SK-N-SH (cell line): Measurements from ENCODE around the gene AP2A2. TPM values are rescaled to one million over a fixed set of nuclear protein-coding genes. Genes with fewer than 3 reads are reported as not detected.

ENCODE experiments used
- CTCF ChIA-PET: fragments of 300-600, 350-600 bp; formaldehyde crosslinking; extraction: SDS; loops from one replicate; lab custom pipeline; 2021; lab: Yijun Ruan, JAX
- POLR2A ChIA-PET: fragments of 350-600 bp; sonication (Branson Sonifier 250); formaldehyde crosslinking; extraction: SDS; loops from one replicate; lab custom pipeline; 2020; ENCODE audit warnings: antibody characterized with exemption, inconsistent platforms; lab: Yijun Ruan, JAX
- DNase-seq: peaks from one replicate; pipeline ENCODE4 v3.0.0; 2012
- H2AFZ ChIP-seq: fragments of 200-600 bp; sonication (generic); 2 replicates; pipeline ENCODE4 v1.8.1; 2016; ENCODE audit warnings: antibody characterized with exemption, mild to moderate bottlenecking, low read depth
- H3F3A ChIP-seq: fragments of 200-600 bp; sonication (generic); replicated peaks from 2 replicates; pipeline ENCODE3; 2016; ENCODE audit warnings: antibody characterized with exemption, mild to moderate bottlenecking; ENCODE audit not compliant: insufficient read depth
- H3K27ac ChIP-seq, 2 experiments: fragments of 200-500 bp in 1 of 2; fragments of 200-600 bp in 1 of 2; sonication (Bioruptor generic) in 1 of 2; sonication (generic), shearing (Covaris generic) in 1 of 2; 2 replicates each; pipeline versions ENCODE4 v1.5.1 to v1.6.1; 2014 to 2016; ENCODE audit warnings: low read depth in 2 of 2, inconsistent platforms in 1 of 2, low read length in 1 of 2, mild to moderate bottlenecking in 1 of 2, mixed read lengths in 1 of 2
- H3K27me3 ChIP-seq: fragments of 200-600 bp; sonication (generic), shearing (Covaris generic); 2 replicates; pipeline ENCODE4 v1.6.1; 2016; ENCODE audit warnings: mixed run types; ENCODE audit not compliant: insufficient read depth
- H3K36me3 ChIP-seq, 2 experiments: fragments of 200-500 bp in 1 of 2; fragments of 200-600 bp in 1 of 2; sonication (Bioruptor generic) in 1 of 2; sonication (generic) in 1 of 2; replicated peaks in 1 of 2; 2 replicates each; pipeline versions ENCODE3 to v1.5.1; 2014 to 2016; ENCODE audit warnings: low read length in 1 of 2, mild to moderate bottlenecking in 1 of 2; ENCODE audit not compliant: insufficient read depth in 2 of 2, control insufficient read depth in 1 of 2
- H3K4me1 ChIP-seq, 2 experiments: fragments of 200-500 bp in 1 of 2; fragments of 200-600 bp in 1 of 2; sonication (Bioruptor generic) in 1 of 2; sonication (generic), shearing (Covaris generic) in 1 of 2; 2 replicates each; pipeline versions ENCODE4 v1.5.1 to v1.6.1; 2014 to 2016; ENCODE audit warnings: low read depth in 1 of 2, low read length in 1 of 2, mixed run types in 1 of 2; ENCODE audit not compliant: insufficient read depth in 2 of 2, control insufficient read depth in 1 of 2
- H3K4me2 ChIP-seq: fragments of 200-600 bp; sonication (generic), shearing (Covaris generic); 2 replicates; pipeline ENCODE4 v1.6.1; 2017; ENCODE audit warnings: mixed run types
- H3K4me3 ChIP-seq, 2 experiments: fragments of 200-500 bp in 1 of 2; fragments of 200-600 bp in 1 of 2; sonication (Bioruptor generic) in 1 of 2; sonication (generic), shearing (Covaris generic) in 1 of 2; 2 replicates each; pipeline versions ENCODE4 v1.5.1 to v1.8.1; 2014 to 2016; ENCODE audit warnings: low read depth in 2 of 2, inconsistent platforms in 1 of 2, low read length in 1 of 2, mild to moderate bottlenecking in 1 of 2, mixed read lengths in 1 of 2, moderate library complexity in 1 of 2
- H3K79me2 ChIP-seq: fragments of 200-600 bp; sonication (generic); 2 replicates; pipeline ENCODE4 v1.8.1; 2017; ENCODE audit warnings: mild to moderate bottlenecking; ENCODE audit not compliant: insufficient read depth
- H3K9ac ChIP-seq: fragments of 200-600 bp; sonication (generic); 2 replicates; pipeline ENCODE4 v1.6.1; 2017; ENCODE audit warnings: mixed run types
- H3K9me2 ChIP-seq: fragments of 200-600 bp; sonication (generic); 2 replicates; pipeline ENCODE4 v1.6.1; 2017; ENCODE audit warnings: mixed run types
- H3K9me3 ChIP-seq: fragments of 200-600 bp; sonication (generic); 2 replicates; pipeline ENCODE4 v1.6.1; 2017; ENCODE audit warnings: mixed run types, mild to moderate bottlenecking, moderate library complexity
- H4K20me1 ChIP-seq: fragments of 200-600 bp; sonication (generic); 2 replicates; pipeline ENCODE4 v1.6.1; 2017; ENCODE audit warnings: mild to moderate bottlenecking, mixed run types; ENCODE audit not compliant: insufficient read depth
- CHD2 ChIP-seq: fragments of 150-350 bp; IDR thresholded peaks from 2 replicates; pipeline ENCODE4 v1.6.1; 2018; ENCODE audit warnings: low read length; ENCODE audit not compliant: partially characterized antibody
- ELF1 ChIP-seq: IDR thresholded peaks from 2 replicates; pipeline ENCODE4 v1.4.0; 2012
- FOSL2 ChIP-seq: IDR thresholded peaks from 2 replicates; pipeline ENCODE4 v1.4.0; 2012; ENCODE audit warnings: low read depth, mild to moderate bottlenecking, moderate library complexity, borderline replicate concordance
- FOXJ3 ChIP-seq: sonication (generic); formaldehyde crosslinking; IDR thresholded peaks from 2 replicates; pipeline ENCODE4 v1.5.1; 2020; ENCODE audit warnings: mild to moderate bottlenecking, missing genetic modification reagents
- FOXM1 ChIP-seq: IDR thresholded peaks from 2 replicates; pipeline ENCODE4 v1.4.0; 2012; ENCODE audit warnings: low read depth, mild to moderate bottlenecking
- GABPA ChIP-seq: IDR thresholded peaks from 2 replicates; pipeline ENCODE4 v1.4.0; 2012; ENCODE audit warnings: low read depth, mild to moderate bottlenecking
- GATA2 ChIP-seq: sonication (generic); formaldehyde crosslinking; IDR thresholded peaks from 2 replicates; pipeline ENCODE4 v1.5.0; 2020; ENCODE audit warnings: mild to moderate bottlenecking, missing genetic modification reagents
- MEF2A ChIP-seq: IDR thresholded peaks from 2 replicates; pipeline ENCODE4 v1.4.0; 2012; ENCODE audit warnings: low read depth, borderline replicate concordance
- NRF1 ChIP-seq: IDR thresholded peaks from 2 replicates; pipeline ENCODE4 v1.6.1; 2012; ENCODE audit warnings: low read depth, mild to moderate bottlenecking, low read length
- POLR2AphosphoS5 ChIP-seq: IDR thresholded peaks from 2 replicates; pipeline ENCODE4 v1.6.1; 2012; ENCODE audit warnings: low read depth, low read length
- RAD21 ChIP-seq: IDR thresholded peaks from 2 replicates; pipeline ENCODE4 v1.6.1; 2012; ENCODE audit warnings: mild to moderate bottlenecking, low read length
- SIN3A ChIP-seq: IDR thresholded peaks from 2 replicates; pipeline ENCODE4 v1.6.1; 2012; ENCODE audit warnings: low read depth, mild to moderate bottlenecking, low read length, moderate library complexity, borderline replicate concordance
- TAF1 ChIP-seq: IDR thresholded peaks from 2 replicates; pipeline ENCODE4 v1.6.1; 2012; ENCODE audit warnings: low read depth, mild to moderate bottlenecking, low read length, moderate library complexity, borderline replicate concordance
- TEAD4 ChIP-seq: IDR thresholded peaks from 2 replicates; pipeline ENCODE4 v1.4.0; 2012; ENCODE audit warnings: mild to moderate bottlenecking, borderline replicate concordance; ENCODE audit not compliant: insufficient read depth
- WGBS: methylation state at CpG from one replicate; pipeline ENCODE4 v1.1.6; 2017; ENCODE audit warnings: low lambda C conversion rate; 5-methylcytosine and 5-hydroxymethylcytosine counted together
- polyA plus RNA-seq, 3 experiments: library from polyadenylated mRNA; depleted of rRNA; stranded (reverse); fragments of >200 nt; gene quantifications; 2 replicates each; pipeline ENCODE4 v1.2.3, GENCODE V29; 2012
- TF ChIP-seq, protein P1 (sequence below): IDR thresholded peaks from 2 replicates; pipeline ENCODE4 v1.6.1; 2012; ENCODE audit warnings: mild to moderate bottlenecking, low read depth, low read length, moderate library complexity
- TF ChIP-seq, protein P2 (sequence below): IDR thresholded peaks from 2 replicates; pipeline ENCODE4; 2012
- TF ChIP-seq, protein P3 (sequence below): IDR thresholded peaks from 2 replicates; pipeline ENCODE4 v1.4.0; 2012; ENCODE audit warnings: low read depth, borderline replicate concordance
- TF ChIP-seq, protein P4 (sequence below): fragments of 200-600 bp; sonication (generic); IDR thresholded peaks from 2 replicates; pipeline ENCODE4 v1.6.1; 2017; ENCODE audit warnings: antibody characterized with exemption, mild to moderate bottlenecking, moderate library complexity
- TF ChIP-seq, protein P5 (sequence below): fragments of 150-350 bp; IDR thresholded peaks from 2 replicates; pipeline ENCODE4 v1.6.1; 2016; ENCODE audit warnings: mild to moderate bottlenecking, low read depth, low read length

AP2A2 gene
- polyA plus RNA-seq, 1 of the 3 experiments (the other 2 are of a cell fraction), result 42.7 TPM

DNA sequence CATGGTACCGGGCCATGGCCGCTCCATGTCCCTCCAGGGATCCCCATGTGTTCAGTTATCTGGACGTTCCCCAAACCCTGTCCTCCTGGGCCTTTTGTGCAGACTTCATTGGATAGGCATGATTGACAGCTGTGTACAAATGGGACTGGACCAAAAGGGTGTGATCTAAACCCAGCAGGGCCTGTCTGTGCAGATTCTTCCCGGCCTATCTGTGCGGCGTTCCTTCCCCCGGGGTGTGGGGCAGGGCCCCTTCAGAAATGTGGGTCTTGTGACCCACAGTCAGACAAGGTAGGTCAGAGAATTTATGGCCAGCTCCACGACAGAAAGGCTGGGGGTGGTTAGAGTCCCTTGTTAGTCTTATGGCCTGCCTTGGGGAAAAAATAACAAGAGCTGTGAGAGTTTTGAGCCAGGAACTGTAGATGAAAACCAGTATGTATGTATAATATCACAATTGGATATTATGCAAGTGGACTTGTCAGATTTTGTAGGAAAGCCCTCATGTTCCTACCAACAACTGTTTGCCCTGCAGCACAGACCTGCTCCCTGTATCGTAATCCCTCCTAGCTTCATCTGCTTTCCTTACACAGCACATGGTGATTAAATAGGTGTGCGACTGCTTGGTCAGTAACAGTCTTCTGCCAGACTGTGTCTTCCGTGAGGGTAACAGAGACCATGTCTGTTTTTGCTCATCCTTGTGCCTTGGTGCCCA is 31.7 kb downstream of the AP2A2 start:
- no peak overlapping the region for H3K4me3 ChIP-seq
- peaks cover 0 to 15% of the 10 kb centered on the region in 2 experiments for H3K36me3 ChIP-seq
- H3K27ac ChIP-seq, result no peak overlapping the region
- H3K4me1 ChIP-seq, result peaks cover 0 to 23% of the 10 kb centered on the region in 2 experiments; a peak in 1 of 4 replicates
- H3K4me2 ChIP-seq, result no peak overlapping the region
- no peaks in the 10 kb centered on the region for H3K9me3 ChIP-seq
- H3K9me2 ChIP-seq, result no peaks in the 10 kb centered on the region
- no peak for DNase-seq
- no peak overlapping the region for H3K9ac ChIP-seq
- H3K79me2 ChIP-seq, result peaks cover 66% of the 10 kb centered on the region
- no peak for TF ChIP-seq TEAD4
- TF ChIP-seq, protein P1, sequence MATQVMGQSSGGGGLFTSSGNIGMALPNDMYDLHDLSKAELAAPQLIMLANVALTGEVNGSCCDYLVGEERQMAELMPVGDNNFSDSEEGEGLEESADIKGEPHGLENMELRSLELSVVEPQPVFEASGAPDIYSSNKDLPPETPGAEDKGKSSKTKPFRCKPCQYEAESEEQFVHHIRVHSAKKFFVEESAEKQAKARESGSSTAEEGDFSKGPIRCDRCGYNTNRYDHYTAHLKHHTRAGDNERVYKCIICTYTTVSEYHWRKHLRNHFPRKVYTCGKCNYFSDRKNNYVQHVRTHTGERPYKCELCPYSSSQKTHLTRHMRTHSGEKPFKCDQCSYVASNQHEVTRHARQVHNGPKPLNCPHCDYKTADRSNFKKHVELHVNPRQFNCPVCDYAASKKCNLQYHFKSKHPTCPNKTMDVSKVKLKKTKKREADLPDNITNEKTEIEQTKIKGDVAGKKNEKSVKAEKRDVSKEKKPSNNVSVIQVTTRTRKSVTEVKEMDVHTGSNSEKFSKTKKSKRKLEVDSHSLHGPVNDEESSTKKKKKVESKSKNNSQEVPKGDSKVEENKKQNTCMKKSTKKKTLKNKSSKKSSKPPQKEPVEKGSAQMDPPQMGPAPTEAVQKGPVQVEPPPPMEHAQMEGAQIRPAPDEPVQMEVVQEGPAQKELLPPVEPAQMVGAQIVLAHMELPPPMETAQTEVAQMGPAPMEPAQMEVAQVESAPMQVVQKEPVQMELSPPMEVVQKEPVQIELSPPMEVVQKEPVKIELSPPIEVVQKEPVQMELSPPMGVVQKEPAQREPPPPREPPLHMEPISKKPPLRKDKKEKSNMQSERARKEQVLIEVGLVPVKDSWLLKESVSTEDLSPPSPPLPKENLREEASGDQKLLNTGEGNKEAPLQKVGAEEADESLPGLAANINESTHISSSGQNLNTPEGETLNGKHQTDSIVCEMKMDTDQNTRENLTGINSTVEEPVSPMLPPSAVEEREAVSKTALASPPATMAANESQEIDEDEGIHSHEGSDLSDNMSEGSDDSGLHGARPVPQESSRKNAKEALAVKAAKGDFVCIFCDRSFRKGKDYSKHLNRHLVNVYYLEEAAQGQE, result no peak
- TF ChIP-seq NRF1, result no peak
- no peak for TF ChIP-seq RAD21
- TF ChIP-seq CHD2, result no peak
- TF ChIP-seq GABPA, result no peak
- TF ChIP-seq FOXM1, result no peak
- TF ChIP-seq POLR2AphosphoS5, result no peak
- TF ChIP-seq, protein P2, sequence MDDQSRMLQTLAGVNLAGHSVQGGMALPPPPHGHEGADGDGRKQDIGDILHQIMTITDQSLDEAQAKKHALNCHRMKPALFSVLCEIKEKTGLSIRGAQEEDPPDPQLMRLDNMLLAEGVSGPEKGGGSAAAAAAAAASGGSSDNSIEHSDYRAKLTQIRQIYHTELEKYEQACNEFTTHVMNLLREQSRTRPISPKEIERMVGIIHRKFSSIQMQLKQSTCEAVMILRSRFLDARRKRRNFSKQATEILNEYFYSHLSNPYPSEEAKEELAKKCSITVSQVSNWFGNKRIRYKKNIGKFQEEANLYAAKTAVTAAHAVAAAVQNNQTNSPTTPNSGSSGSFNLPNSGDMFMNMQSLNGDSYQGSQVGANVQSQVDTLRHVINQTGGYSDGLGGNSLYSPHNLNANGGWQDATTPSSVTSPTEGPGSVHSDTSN, result no peak
- no peak for TF ChIP-seq GATA2
- no peak for TF ChIP-seq ELF1
- TF ChIP-seq, protein P3, sequence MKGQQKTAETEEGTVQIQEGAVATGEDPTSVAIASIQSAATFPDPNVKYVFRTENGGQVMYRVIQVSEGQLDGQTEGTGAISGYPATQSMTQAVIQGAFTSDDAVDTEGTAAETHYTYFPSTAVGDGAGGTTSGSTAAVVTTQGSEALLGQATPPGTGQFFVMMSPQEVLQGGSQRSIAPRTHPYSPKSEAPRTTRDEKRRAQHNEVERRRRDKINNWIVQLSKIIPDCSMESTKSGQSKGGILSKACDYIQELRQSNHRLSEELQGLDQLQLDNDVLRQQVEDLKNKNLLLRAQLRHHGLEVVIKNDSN, result no peak
- TF ChIP-seq FOSL2, result no peak
- TF ChIP-seq SIN3A, result no peak
- no peak for TF ChIP-seq FOXJ3 (CRISPR knock-in tag)
- no peak for TF ChIP-seq MEF2A
- TF ChIP-seq, protein P4, sequence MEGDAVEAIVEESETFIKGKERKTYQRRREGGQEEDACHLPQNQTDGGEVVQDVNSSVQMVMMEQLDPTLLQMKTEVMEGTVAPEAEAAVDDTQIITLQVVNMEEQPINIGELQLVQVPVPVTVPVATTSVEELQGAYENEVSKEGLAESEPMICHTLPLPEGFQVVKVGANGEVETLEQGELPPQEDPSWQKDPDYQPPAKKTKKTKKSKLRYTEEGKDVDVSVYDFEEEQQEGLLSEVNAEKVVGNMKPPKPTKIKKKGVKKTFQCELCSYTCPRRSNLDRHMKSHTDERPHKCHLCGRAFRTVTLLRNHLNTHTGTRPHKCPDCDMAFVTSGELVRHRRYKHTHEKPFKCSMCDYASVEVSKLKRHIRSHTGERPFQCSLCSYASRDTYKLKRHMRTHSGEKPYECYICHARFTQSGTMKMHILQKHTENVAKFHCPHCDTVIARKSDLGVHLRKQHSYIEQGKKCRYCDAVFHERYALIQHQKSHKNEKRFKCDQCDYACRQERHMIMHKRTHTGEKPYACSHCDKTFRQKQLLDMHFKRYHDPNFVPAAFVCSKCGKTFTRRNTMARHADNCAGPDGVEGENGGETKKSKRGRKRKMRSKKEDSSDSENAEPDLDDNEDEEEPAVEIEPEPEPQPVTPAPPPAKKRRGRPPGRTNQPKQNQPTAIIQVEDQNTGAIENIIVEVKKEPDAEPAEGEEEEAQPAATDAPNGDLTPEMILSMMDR, result no peak
- TF ChIP-seq, protein P5, sequence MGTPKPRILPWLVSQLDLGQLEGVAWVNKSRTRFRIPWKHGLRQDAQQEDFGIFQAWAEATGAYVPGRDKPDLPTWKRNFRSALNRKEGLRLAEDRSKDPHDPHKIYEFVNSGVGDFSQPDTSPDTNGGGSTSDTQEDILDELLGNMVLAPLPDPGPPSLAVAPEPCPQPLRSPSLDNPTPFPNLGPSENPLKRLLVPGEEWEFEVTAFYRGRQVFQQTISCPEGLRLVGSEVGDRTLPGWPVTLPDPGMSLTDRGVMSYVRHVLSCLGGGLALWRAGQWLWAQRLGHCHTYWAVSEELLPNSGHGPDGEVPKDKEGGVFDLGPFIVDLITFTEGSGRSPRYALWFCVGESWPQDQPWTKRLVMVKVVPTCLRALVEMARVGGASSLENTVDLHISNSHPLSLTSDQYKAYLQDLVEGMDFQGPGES, result no peak
- TF ChIP-seq TAF1, result no peak
- ChIA-PET CTCF (interaction anchor here (1.1 to 1.4 kb wide), 3 partner anchors 12 to 30 kb away, joined by 3 to 4 read pairs (median 3); no protein-coding TSS in a partner anchor), POLR2A (no interaction called here)
- 86% methylated on average over 11 of the region's 11 CpGs for WGBS
- peaks cover 49% of the 10 kb centered on the region for H4K20me1 ChIP-seq
- no peaks in the 10 kb centered on the region for H3K27me3 ChIP-seq
- H3F3A ChIP-seq, result no peaks in the 10 kb centered on the region
- H2AFZ ChIP-seq, result no peak overlapping the region
